ENCODE results near the gene CLK4.

CLK4 gene

DNA sequence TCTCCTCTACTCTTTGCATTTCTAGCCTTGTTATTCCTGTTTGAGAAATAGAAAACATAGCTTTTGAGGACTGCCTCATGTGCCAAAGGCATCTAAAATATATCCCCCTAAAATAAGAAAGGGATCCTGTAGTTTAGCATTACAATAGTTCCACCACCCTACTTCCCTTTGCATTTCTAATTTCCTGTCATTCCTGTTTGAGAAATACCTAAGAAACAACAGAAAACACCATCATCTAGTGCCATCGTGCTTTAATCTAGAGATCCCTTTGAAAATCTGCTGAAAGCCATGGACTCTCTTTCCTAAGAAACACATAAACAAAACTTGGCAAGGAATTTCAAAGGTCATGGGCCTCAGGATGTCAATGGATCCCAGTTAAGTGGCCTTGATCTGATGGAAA, 7.5 kb downstream of the CLK4 start:
- no peak overlapping the region for H3K9ac ChIP-seq
- no peak overlapping the region for H3K4me3 ChIP-seq (IDR thresholded peaks at IDR 0.05; ENCODE audit: insufficient read depth, low read depth, low read length)
- H3K27ac ChIP-seq: no peak overlapping the region
- no peaks in the 10 kb centered on the region for H4K20me1 ChIP-seq (ENCODE audit: insufficient read depth)
- TF ChIP-seq, protein P1, sequence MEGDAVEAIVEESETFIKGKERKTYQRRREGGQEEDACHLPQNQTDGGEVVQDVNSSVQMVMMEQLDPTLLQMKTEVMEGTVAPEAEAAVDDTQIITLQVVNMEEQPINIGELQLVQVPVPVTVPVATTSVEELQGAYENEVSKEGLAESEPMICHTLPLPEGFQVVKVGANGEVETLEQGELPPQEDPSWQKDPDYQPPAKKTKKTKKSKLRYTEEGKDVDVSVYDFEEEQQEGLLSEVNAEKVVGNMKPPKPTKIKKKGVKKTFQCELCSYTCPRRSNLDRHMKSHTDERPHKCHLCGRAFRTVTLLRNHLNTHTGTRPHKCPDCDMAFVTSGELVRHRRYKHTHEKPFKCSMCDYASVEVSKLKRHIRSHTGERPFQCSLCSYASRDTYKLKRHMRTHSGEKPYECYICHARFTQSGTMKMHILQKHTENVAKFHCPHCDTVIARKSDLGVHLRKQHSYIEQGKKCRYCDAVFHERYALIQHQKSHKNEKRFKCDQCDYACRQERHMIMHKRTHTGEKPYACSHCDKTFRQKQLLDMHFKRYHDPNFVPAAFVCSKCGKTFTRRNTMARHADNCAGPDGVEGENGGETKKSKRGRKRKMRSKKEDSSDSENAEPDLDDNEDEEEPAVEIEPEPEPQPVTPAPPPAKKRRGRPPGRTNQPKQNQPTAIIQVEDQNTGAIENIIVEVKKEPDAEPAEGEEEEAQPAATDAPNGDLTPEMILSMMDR (conservative IDR thresholded peaks at IDR 0.05; ENCODE audit: low read depth, low read length): no peak
- no peak overlapping the region for H3K4me2 ChIP-seq
- H3K27me3 ChIP-seq (ENCODE audit: insufficient read depth, low read depth): no peaks in the 10 kb centered on the region
- peaks cover 27% of the 10 kb centered on the region for H3K79me2 ChIP-seq (ENCODE audit: insufficient read depth, low read depth)
- H3K4me1 ChIP-seq (ENCODE audit: low read depth, poor library complexity, severe bottlenecking): no peaks in the 10 kb centered on the region
- no peaks in the 10 kb centered on the region; the same call in 1 of the 2 replicates for H3K36me3 ChIP-seq (ENCODE audit: insufficient read depth)
- H2AFZ ChIP-seq (ENCODE audit: low read depth): no peak overlapping the region

DNA sequence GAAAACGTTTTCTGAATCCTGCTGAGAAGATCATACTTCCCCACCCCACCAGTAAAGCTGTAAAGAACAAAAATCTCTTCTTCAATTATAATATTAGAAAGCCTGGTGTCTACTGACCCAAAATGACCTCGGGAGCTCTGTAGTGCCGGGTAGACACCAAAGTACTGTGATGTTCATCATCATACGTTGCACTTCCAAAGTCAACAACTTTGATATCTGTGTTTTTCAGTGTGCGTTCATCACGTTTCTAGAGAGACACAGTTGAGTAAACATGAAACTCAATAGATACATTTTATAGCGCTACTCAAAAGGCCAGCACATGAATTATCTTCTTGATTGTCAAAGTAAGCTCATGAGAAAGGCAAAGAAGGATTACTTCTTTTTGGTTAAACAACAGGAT, 14.6 kb downstream of the CLK4 start:
- TF ChIP-seq, protein P1 (conservative IDR thresholded peaks at IDR 0.05; ENCODE audit: low read depth, low read length): no peak
- Histone ChIP-seq H3K27me3 (ENCODE audit: insufficient read depth, low read depth) (no peaks in the 10 kb centered on the region), H3K9ac (no peak overlapping the region), H3K4me3 (IDR thresholded peaks at IDR 0.05; ENCODE audit: insufficient read depth, low read depth, low read length) (no peak overlapping the region), H3K79me2 (ENCODE audit: insufficient read depth, low read depth) (no peaks in the 10 kb centered on the region), H4K20me1 (ENCODE audit: insufficient read depth) (no peaks in the 10 kb centered on the region), H2AFZ (ENCODE audit: low read depth) (no peak overlapping the region), H3K4me1 (ENCODE audit: low read depth, poor library complexity, severe bottlenecking) (no peaks in the 10 kb centered on the region), H3K36me3 (ENCODE audit: insufficient read depth) (peaks cover 9% of the 10 kb centered on the region; the same call in 1 of the 2 replicates), H3K4me2 (no peak overlapping the region), H3K27ac (no peak overlapping the region)

DNA sequence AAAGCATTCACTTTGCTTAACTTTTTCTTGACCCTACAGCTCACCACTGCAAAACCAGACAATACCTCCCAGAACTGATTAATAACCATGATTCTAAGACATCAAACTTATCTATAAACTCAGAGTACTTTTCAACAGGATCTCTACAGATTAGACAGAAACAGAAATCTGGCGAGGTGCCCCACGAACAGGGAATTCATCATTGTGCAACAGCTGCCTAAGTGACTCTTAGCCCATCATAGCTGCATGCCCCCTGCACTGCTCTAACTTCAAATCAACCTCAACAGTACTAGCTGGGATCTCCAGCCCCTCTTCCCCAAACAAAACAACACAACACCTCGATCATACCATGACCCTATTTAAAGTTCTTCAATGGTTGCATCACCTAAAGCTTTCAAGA, 20.6 kb downstream of the CLK4 start:
- Histone ChIP-seq H3K27ac (no peak overlapping the region), H4K20me1 (ENCODE audit: insufficient read depth) (no peaks in the 10 kb centered on the region), H3K79me2 (ENCODE audit: insufficient read depth, low read depth) (no peaks in the 10 kb centered on the region), H3K4me3 (IDR thresholded peaks at IDR 0.05; ENCODE audit: insufficient read depth, low read depth, low read length) (no peak overlapping the region), H2AFZ (ENCODE audit: low read depth) (no peak overlapping the region), H3K27me3 (ENCODE audit: insufficient read depth, low read depth) (no peaks in the 10 kb centered on the region), H3K9ac (no peak overlapping the region), H3K36me3 (ENCODE audit: insufficient read depth) (peaks cover 3% of the 10 kb centered on the region; the same call in 1 of the 2 replicates), H3K4me2 (no peak overlapping the region), H3K4me1 (ENCODE audit: low read depth, poor library complexity, severe bottlenecking) (no peaks in the 10 kb centered on the region)
- TF ChIP-seq, protein P1 (conservative IDR thresholded peaks at IDR 0.05; ENCODE audit: low read depth, low read length): no peak

DNA sequence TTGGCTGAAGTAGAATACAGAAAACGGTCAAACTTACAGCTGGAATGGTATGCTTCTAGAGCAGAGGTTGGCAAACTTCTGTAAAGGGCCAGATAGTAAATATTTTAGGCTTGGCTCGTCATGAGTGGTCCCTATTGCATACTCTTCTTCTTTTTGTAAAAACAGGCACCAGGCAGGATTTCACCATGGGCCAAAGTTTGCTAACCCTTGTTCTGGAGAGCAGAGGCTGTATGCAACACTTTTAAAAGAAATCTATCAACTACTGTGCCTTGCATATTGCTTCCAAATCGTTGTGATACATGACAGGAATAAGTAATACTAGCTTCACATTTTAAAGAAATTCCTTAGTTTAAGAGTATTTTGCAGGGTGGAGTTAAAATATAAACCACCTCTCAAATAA, 21.1 kb downstream of the CLK4 start:
- Histone ChIP-seq H2AFZ (ENCODE audit: low read depth) (no peak overlapping the region), H3K36me3 (ENCODE audit: insufficient read depth) (no peaks in the 10 kb centered on the region), H3K27ac (no peak overlapping the region), H3K4me1 (ENCODE audit: low read depth, poor library complexity, severe bottlenecking) (no peaks in the 10 kb centered on the region), H3K27me3 (ENCODE audit: insufficient read depth, low read depth) (no peaks in the 10 kb centered on the region), H3K4me3 (IDR thresholded peaks at IDR 0.05; ENCODE audit: insufficient read depth, low read depth, low read length) (no peak overlapping the region), H4K20me1 (ENCODE audit: insufficient read depth) (no peaks in the 10 kb centered on the region), H3K79me2 (ENCODE audit: insufficient read depth, low read depth) (no peaks in the 10 kb centered on the region), H3K4me2 (no peak overlapping the region), H3K9ac (no peak overlapping the region)
- TF ChIP-seq, protein P1 (conservative IDR thresholded peaks at IDR 0.05; ENCODE audit: low read depth, low read length): no peak
